Activated CD4-positive, alpha-beta T cell treated with anti-CD3 and anti-CD28 coated beads for 36 hours (primary cell): ENCODE data around the gene SIGLEC12. TPM values are rescaled to one million over a fixed set of nuclear protein-coding genes. Genes with fewer than 3 reads are reported as not detected.

ENCODE experiments used
- ATAC-seq: fragments of 200-7000 bp; cut with Tn5 transposase; one replicate; pipeline ENCODE4 v1.10.0; 2021; ENCODE audit warnings: mild to moderate bottlenecking, moderate library complexity
- CTCF ChIA-PET: fragments of 350-600 bp; sonication (Branson Sonifier 250); formaldehyde crosslinking; loops from one replicate; lab custom pipeline; 2021; ENCODE audit warnings: antibody characterized with exemption; lab: Charles Lee
- POLR2A ChIA-PET: fragments of 350-600 bp; sonication (Branson Sonifier 250); formaldehyde crosslinking; loops from one replicate; lab custom pipeline; 2021; ENCODE audit warnings: antibody characterized with exemption, inconsistent platforms; lab: Charles Lee
- DNase-seq: peaks from one replicate; pipeline ENCODE4 v3.0.0-alpha.2; 2020
- H3K27ac Mint-ChIP-seq: one replicate; pipeline ENCODE4 v1.8.0; 2021; ENCODE audit warnings: mixed read lengths
- H3K27me3 Mint-ChIP-seq: one replicate; pipeline ENCODE4 v1.8.0; 2021; ENCODE audit warnings: mixed read lengths
- H3K36me3 Mint-ChIP-seq: one replicate; pipeline ENCODE4 v1.8.0; 2021; ENCODE audit warnings: low read depth, mixed read lengths
- H3K4me1 Mint-ChIP-seq: one replicate; pipeline ENCODE4 v1.8.0; 2021; ENCODE audit warnings: mixed read lengths
- H3K4me3 Mint-ChIP-seq: one replicate; pipeline ENCODE4 v1.8.0; 2021; ENCODE audit warnings: mild to moderate bottlenecking, moderate library complexity, mixed read lengths
- H3K9me3 Mint-ChIP-seq: one replicate; pipeline ENCODE4 v1.8.0; 2021; ENCODE audit warnings: low read depth, mixed read lengths
- intact Hi-C, 2 experiments: fragments of 100-400 bp; cut with DNase I in 1 of 2; cut with micrococcal nuclease in 1 of 2; formaldehyde crosslinking; loops; one replicate each; pipeline versions ENCODE4 v1.14.2 to v1.15.1; 2022 to 2024; cut with DNase I, micrococcal nuclease
- total RNA-seq, 2 experiments: library from RNA; stranded (reverse); gene quantifications; one replicate each; pipeline ENCODE4 v1.2.3, GENCODE V29; 2021

Gene SIGLEC12
- total RNA-seq = 1 to 10 TPM; 1.2 to 1.9 TPM

DNA sequence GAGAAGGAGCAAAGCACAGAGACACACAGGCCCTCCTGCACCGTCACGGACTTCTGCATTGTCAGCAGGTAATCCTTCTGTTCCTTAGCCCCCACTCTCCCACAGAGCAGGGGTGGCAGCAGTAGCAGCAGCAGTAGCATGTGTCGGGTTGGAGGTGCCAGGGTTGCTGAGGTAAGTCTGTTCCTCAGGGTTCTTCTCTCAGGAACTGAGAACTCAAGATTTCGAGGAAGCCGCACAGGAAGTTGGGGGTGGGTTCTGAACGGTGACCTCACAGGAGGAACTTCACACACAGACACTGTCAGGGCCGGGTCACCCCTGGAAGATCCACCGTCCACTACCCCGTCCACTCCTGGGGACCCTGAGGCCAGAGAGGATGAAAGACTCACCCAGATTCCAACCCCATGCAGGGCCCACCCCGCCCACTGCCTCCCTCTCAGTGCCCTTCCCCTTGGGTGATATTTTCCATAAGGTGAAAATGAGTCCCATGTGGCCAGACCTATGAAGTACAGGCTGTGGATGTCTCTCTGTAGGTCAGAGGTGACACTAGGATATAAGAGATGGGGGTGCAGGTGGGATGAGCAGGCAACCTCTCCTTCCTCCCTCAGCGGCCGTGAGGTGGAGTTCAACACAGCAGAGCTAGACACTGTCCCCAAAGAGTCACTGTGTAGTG lies at the start of gene SIGLEC12:
Gene SIGLEC12 (minus strand): TSS at position 207 of the 670 bp plus-strand sequence. CDS start 67 bp downstream, at position 140.
- peak within 1 kb of the TSS; percentile 61 for H3K27ac Mint-ChIP-seq

DNA sequence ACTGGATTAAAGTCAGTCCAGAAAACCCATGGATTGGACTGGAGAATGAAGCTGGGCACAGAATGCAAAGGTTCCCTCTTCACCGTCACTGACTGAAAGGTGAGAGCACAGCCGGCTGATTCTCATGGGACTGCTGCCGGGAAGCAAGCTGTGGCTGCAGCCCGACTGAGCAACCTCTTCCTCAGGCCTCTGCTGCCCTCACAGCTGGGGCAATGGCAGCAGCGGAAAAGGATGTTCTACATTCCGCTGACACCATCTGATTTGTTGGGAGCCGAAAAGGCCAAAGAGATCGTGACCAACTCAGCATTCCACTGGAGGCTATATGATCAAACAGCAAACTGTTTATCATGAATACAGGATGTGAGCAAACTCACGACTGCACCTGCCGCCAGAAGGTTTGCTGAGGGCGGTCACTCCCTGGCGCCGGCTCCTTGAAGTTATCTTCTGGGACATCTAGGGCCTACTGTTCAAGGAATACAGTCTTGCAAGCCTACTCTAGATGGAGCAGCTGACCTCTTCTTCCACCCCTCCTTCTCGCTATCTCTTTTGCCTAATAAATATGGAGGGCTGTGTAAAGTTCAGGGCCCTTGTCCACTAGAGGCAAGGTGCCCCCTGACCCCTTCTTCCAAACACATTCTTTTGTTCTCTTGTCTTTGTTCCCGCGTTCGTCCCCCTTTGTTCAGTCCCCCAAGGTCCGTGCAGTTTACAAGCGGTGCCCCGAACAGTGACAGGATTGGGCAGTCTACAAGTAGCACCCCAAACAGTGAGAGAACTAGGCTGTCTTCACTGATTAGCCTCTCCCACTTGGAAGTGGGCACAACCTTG lies 49.5 kb upstream of the SIGLEC12 start:
- peaks cover 3% of the 10 kb centered on the region for H3K9me3 Mint-ChIP-seq
- no peak for ATAC-seq
- H3K4me3 Mint-ChIP-seq = no peak overlapping the region
- peaks cover 37% of the 10 kb centered on the region for H3K4me1 Mint-ChIP-seq
- DNase-seq = no peak
- no peaks in the 10 kb centered on the region for H3K36me3 Mint-ChIP-seq
- no peak overlapping the region for H3K27ac Mint-ChIP-seq
- ChIA-PET POLR2A (no interaction called here), CTCF (interaction anchor here (1.3 kb wide), 1 partner anchor 37 kb away, joined by 3 read pairs; no protein-coding TSS in a partner anchor)
- intact Hi-C loops = no loop called here
- H3K27me3 Mint-ChIP-seq = peaks cover 43% of the 10 kb centered on the region

More for the DNA sequence above, at the start of gene SIGLEC12:
- peak; percentile 75 for ATAC-seq
- H3K9me3 Mint-ChIP-seq = peaks cover 10% of the 10 kb centered on the region
- peaks cover 2% of the 10 kb centered on the region for H3K27me3 Mint-ChIP-seq
- intact Hi-C loops = no loop called here
- ChIA-PET CTCF (interaction anchor here (0.8 to 4.2 kb wide), 2 partner anchors 13 to 29 kb away, joined by 3 to 27 read pairs; no protein-coding TSS in a partner anchor), POLR2A (no interaction called here)
- no peaks in the 10 kb centered on the region for H3K36me3 Mint-ChIP-seq
- H3K4me3 Mint-ChIP-seq = peak within 1 kb of the TSS; percentile 44
- DNase-seq = peak; percentile 56
- H3K4me1 Mint-ChIP-seq = peaks cover 11% of the 10 kb centered on the region

DNA sequence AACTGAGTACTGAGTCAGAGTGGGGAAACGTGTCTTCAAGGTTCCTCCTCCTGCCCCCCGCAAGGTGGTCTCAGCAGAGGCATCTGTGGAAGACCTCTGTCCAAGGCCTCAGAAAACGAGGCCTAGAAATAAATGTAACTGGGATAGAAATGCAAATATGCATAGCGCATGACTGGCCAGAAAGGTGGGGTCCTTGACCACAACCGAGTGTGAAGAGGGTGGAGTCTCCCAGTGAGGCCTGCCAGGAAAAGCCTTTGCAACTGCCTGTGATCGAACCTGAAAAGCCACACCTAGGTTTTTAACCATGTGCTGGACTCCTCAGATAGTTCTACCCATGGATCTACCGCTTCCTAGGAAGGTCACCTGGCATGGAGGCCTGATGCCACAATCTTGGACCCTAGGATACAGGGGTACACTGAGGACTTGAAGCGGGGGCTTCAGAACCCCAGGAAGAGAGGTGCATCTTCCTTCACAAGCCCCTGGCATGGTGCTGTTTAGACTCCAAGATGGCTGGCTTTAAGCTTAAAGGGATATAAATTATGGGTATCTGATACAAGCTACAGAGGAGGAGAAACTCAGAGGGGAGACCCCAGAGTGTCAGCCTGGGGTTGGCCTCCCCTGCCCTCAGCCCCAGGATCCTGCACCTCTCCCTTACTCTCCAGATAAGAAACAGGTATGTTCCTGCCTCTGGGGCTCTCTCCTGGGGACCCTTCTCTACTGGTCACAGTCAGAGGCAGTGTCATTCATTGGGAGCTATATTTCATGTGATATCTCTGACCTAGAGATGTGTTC lies 48.1 kb upstream of the SIGLEC12 start:
- POLR2A ChIA-PET = no interaction called here
- no peak for ATAC-seq
- no peak overlapping the region for H3K4me3 Mint-ChIP-seq
- peaks cover 38% of the 10 kb centered on the region for H3K27me3 Mint-ChIP-seq
- no peak overlapping the region for H3K27ac Mint-ChIP-seq
- CTCF ChIA-PET = interaction anchor here (0.7 to 1.3 kb wide), 3 partner anchors 35 to 101 kb away, joined by 3 read pairs; no protein-coding TSS in a partner anchor
- no peaks in the 10 kb centered on the region for H3K36me3 Mint-ChIP-seq
- intact Hi-C loops = no loop called here
- DNase-seq = no peak
- peaks cover 1% of the 10 kb centered on the region for H3K9me3 Mint-ChIP-seq
- H3K4me1 Mint-ChIP-seq = peaks cover 37% of the 10 kb centered on the region

DNA sequence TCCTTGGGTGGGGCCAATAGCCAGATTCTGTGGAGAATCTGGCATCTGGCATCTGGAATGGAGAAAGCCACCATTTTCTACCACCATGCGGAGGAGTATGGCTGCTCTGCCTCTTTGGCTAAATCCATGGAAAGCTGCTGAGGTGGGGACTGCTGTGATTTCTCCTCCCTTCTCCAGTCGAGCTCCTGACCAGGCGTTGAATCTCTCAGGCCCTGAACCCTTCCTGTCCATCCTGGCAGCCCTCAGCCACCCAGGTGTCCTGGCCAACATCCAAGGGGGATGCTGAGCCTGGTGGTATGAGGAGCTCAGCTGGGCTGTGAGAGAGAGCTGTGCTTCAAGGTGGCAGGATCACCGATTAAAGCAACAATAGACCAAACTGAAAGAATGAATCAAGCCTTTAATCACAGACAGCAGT lies 47.3 kb upstream of the SIGLEC12 start:
- peaks cover 37% of the 10 kb centered on the region for H3K4me1 Mint-ChIP-seq
- no peak for ATAC-seq
- H3K27me3 Mint-ChIP-seq = peaks cover 35% of the 10 kb centered on the region
- ChIA-PET POLR2A (no interaction called here), CTCF (interaction anchor here (0.7 to 1.5 kb wide), 5 partner anchors 16 to 127 kb away, joined by 3 to 5 read pairs (median 3); no protein-coding TSS in a partner anchor)
- intact Hi-C loops = no loop called here
- H3K36me3 Mint-ChIP-seq = no peaks in the 10 kb centered on the region
- no peak for DNase-seq
- H3K27ac Mint-ChIP-seq = no peak overlapping the region
- H3K9me3 Mint-ChIP-seq = no peaks in the 10 kb centered on the region
- no peak overlapping the region for H3K4me3 Mint-ChIP-seq

DNA sequence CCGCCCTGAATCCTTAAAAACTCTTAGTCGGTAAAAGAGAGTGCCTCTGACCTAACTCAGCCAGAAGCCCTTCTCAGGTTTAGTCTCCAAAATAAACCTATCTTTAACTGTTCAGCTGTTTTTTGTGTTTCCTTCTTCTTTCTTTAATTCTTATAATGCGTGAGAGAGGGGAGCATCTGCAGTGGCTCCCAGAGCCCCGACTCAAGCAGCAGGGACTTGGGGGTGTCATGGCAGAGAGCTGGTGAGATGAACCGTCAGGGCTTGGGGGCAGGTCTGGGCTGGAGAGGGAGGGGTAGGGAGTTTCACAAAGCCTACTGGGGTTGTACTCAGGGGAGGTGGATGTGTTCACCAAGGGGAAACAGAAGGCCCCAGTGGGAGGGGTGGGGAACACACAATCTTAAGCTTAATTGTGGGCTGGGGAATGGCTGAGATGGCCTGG lies 46.6 kb upstream of the SIGLEC12 start:
- no peak overlapping the region for H3K4me3 Mint-ChIP-seq
- DNase-seq (no peak), ATAC-seq (no peak)
- POLR2A ChIA-PET = no interaction called here
- peaks cover 37% of the 10 kb centered on the region for H3K27me3 Mint-ChIP-seq
- H3K36me3 Mint-ChIP-seq = no peaks in the 10 kb centered on the region
- H3K27ac Mint-ChIP-seq = no peak overlapping the region
- no peaks in the 10 kb centered on the region for H3K9me3 Mint-ChIP-seq
- intact Hi-C loops = no loop called here
- CTCF ChIA-PET = interaction anchor here (0.6 to 1.5 kb wide), 5 partner anchors 17 to 127 kb away, joined by 3 to 5 read pairs (median 3); no protein-coding TSS in a partner anchor
- peaks cover 37% of the 10 kb centered on the region for H3K4me1 Mint-ChIP-seq

DNA sequence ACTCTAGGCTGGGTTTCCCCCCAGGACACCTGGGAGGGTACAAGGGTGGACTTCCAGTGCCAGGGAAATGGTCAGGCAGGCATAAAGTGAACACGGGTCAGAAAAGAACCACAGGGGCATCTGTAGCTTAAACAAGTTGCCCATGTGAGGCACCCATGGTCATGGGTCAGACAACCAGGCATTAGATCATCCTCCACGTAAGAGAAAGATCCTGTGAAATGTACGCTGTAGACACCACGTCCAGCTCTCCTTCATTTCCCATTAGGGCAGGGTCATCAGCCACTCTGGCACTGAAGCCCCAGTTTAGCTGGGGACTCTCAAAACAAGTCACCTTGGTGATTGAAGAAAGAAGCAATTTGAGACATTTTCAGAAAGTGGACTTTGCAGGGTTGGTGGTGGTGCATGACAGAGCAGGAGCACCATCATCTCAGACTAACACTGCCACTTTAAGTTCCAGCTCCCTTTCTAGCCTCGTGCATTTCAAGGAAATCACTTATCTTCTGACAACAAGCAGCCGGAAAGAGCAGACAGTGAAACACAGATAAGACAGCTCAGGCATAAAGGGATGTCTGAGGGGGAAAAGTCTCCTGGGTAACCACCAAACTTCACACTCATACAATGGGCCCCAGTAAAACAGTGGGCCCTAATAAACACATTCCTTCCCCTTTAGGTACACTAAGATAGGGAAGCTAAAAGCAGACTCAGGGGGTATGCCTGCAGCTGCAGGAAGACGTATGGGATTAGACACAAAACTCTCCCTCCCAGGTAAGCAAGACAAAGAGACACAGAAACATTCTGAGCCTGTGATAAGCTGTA lies 46.0 kb upstream of the SIGLEC12 start:
- CTCF ChIA-PET = interaction anchor here (0.6 to 1.5 kb wide), 3 partner anchors 17 to 105 kb away, joined by 3 to 5 read pairs (median 3); no protein-coding TSS in a partner anchor
- no peaks in the 10 kb centered on the region for H3K36me3 Mint-ChIP-seq
- intact Hi-C loops = no loop called here
- peaks cover 36% of the 10 kb centered on the region for H3K4me1 Mint-ChIP-seq
- POLR2A ChIA-PET = no interaction called here
- no peak for DNase-seq
- H3K4me3 Mint-ChIP-seq = no peak overlapping the region
- H3K9me3 Mint-ChIP-seq = no peaks in the 10 kb centered on the region
- no peak overlapping the region for H3K27ac Mint-ChIP-seq
- H3K27me3 Mint-ChIP-seq = peaks cover 34% of the 10 kb centered on the region
- no peak for ATAC-seq

DNA sequence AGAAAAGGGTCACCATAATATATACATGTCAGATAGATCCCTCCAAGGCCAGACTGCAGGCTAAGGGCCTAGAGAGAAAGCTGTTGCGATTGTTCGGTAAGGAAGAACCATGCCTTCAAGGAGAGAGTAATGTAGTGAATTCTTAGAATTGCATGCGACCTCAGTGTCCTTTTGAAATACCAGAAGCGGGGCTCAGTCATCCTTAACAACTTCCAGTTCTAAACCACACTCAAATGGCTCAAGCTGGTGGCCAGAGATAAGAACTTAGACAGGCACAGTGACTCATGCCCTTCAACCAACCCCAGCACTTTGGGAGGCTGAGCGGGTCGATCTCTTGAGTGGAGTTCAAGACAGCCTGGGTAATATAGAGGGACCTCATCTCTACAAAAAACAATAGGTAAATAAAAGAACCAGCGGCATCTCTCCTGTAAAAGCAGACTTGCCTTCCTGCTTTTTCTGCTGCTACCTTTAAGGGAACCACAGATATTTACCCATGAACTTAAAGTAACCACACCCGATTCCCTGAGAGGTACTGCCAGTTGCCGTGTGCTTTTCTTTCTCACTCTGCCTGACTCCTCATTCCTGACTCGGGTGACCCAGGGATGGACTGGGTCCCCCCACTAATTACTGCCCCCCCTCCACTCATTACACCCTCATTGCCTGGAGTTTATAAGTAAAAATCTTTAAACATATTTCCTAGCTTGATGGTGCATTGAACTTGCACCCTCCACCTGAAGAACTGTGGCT lies 45.2 kb upstream of the SIGLEC12 start:
- POLR2A ChIA-PET = no interaction called here
- CTCF ChIA-PET = interaction anchor here (1.3 kb wide), 1 partner anchor 32 kb away, joined by 3 read pairs; no protein-coding TSS in a partner anchor
- Mint-ChIP-seq H3K4me3 (no peak overlapping the region), H3K27ac (no peak overlapping the region), H3K27me3 (peaks cover 31% of the 10 kb centered on the region), H3K9me3 (no peaks in the 10 kb centered on the region), H3K4me1 (peaks cover 31% of the 10 kb centered on the region), H3K36me3 (no peaks in the 10 kb centered on the region)
- DNase-seq = peak; percentile 32
- peak; percentile 80 for ATAC-seq
- intact Hi-C loops = no loop called here

DNA sequence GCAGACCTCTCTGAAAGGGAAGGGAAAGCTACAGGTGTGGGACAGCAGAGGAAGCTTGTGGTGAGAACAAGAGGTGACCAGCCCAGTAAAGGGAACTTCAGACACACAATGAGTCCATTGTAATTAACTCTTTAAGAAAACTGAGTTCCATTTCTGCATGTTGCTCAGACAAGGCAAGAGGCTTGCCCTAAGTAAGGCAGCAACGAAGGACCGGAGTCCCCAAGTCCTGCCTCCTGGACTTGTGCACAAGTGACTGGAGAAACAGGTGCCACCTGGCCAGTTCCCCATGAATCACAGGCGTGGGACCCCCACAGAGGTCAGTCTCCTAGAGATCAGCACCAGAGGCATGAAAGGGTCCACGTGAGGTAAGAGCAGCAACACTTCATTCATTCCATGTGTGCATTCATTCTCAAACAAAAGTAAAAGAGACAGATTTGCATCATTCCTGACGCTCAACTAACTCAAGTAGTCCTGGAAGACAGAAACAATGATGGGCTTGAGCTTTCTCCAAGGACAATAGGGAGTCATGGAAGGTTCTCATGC lies 44.6 kb upstream of the SIGLEC12 start:
- H3K9me3 Mint-ChIP-seq = no peaks in the 10 kb centered on the region
- no peak overlapping the region for H3K27ac Mint-ChIP-seq
- ChIA-PET POLR2A (no interaction called here), CTCF (interaction anchor here (0.8 to 1.3 kb wide), 2 partner anchors 31 to 91 kb away, joined by 3 read pairs; no protein-coding TSS in a partner anchor)
- H3K36me3 Mint-ChIP-seq = no peaks in the 10 kb centered on the region
- peaks cover 25% of the 10 kb centered on the region for H3K4me1 Mint-ChIP-seq
- H3K27me3 Mint-ChIP-seq = peaks cover 31% of the 10 kb centered on the region
- no peak overlapping the region for H3K4me3 Mint-ChIP-seq
- intact Hi-C loops = no loop called here
- no peak for DNase-seq
- no peak for ATAC-seq

DNA sequence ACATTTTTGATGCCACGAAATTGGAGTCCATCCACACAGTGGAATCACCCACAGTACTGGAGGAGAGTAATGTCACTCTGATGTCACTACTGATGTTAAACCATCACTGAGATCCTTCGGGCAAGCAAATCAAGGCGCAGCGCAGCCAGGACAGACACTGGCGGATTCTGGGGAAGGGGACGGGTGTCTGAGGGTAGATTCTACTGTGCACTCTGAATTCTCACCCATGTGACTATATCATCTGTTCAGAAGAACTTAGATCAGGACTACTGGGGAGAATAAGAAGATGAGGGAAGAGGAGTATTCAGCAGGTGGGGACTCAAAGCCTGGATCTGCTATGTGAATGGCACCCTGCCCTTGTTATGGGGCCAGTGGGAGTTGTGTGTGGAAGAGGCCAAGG lies 42.4 kb upstream of the SIGLEC12 start:
- Mint-ChIP-seq H3K36me3 (no peaks in the 10 kb centered on the region), H3K27me3 (peaks cover 40% of the 10 kb centered on the region), H3K4me3 (no peak overlapping the region), H3K9me3 (no peaks in the 10 kb centered on the region), H3K27ac (no peak overlapping the region), H3K4me1 (peaks cover 22% of the 10 kb centered on the region)
- ATAC-seq (no peak), DNase-seq (no peak)
- POLR2A ChIA-PET = no interaction called here
- intact Hi-C loops = no loop called here
- CTCF ChIA-PET = interaction anchor here (0.5 kb wide), 1 partner anchor 226 kb away, joined by 3 read pairs; no protein-coding TSS in a partner anchor
